Activated T-cell treated with anti-CD3 and anti-CD28 coated beads, Interleukin-2, amount 50 U/mL, for 4 hours (primary cell): ENCODE results near the gene CAPZB. TPM values are rescaled to one million over a fixed set of nuclear protein-coding genes. Genes with fewer than 3 reads are reported as not detected.

ENCODE experiments used
- ATAC-seq, 2 donors: fragments of 200-7000 bp; cut with Tn5 transposase; one replicate each; pipeline ENCODE4 v1.10.0; 2021
- DNase-seq: peaks from one replicate; pipeline ENCODE4 v3.0.0-alpha.2; 2020
- H3K27me3 Mint-ChIP-seq: one replicate; pipeline ENCODE4 v1.8.0; 2021; ENCODE audit warnings: low read depth, mixed read lengths
- H3K36me3 Mint-ChIP-seq: one replicate; pipeline ENCODE4 v1.8.0; 2022; ENCODE audit warnings: mixed read lengths; ENCODE audit not compliant: insufficient read depth
- H3K4me1 Mint-ChIP-seq: one replicate; pipeline ENCODE4 v1.8.0; 2021; ENCODE audit warnings: low read depth, mixed read lengths
- H3K4me3 Mint-ChIP-seq: one replicate; pipeline ENCODE4 v1.8.0; 2021; ENCODE audit warnings: mild to moderate bottlenecking, moderate library complexity, mixed read lengths
- H3K9me3 Mint-ChIP-seq: one replicate; pipeline ENCODE4 v1.8.0; 2021; ENCODE audit warnings: mixed read lengths
- total RNA-seq, 3 donors: library from RNA; stranded (reverse); gene quantifications; one replicate each; pipeline ENCODE4 v1.2.1, GENCODE V29; 2021

The CAPZB gene
- total RNA-seq, 3 donors from 2014 or later: 262 to 285 (median 264) TPM

- Mint-ChIP-seq H3K4me3 (peak overlapping the region; percentile 62), H3K9me3 (no peaks in the 10 kb centered on the region), H3K4me1 (peaks cover 91% of the 10 kb centered on the region), H3K27me3 (no peaks in the 10 kb centered on the region), H3K36me3 (peaks cover 12% of the 10 kb centered on the region)
- DNase-seq (peak; percentile 70), ATAC-seq (peak; percentile 88 to 92)
These were observed 16.9 kb downstream of the CAPZB start for GRCh38 chr1:19468397-19468956.

- peaks cover 93% of the 10 kb centered on the region for H3K4me1 Mint-ChIP-seq
- H3K9me3 Mint-ChIP-seq: no peaks in the 10 kb centered on the region
- H3K4me3 Mint-ChIP-seq: no peak overlapping the region
- DNase-seq: no peak
- no peak for ATAC-seq
- H3K27me3 Mint-ChIP-seq: no peaks in the 10 kb centered on the region
- peaks cover 13% of the 10 kb centered on the region for H3K36me3 Mint-ChIP-seq
These were observed 17.8 kb downstream of the CAPZB start for GRCh38 chr1:19467199-19468187.

- Mint-ChIP-seq H3K27me3 (no peaks in the 10 kb centered on the region), H3K9me3 (no peaks in the 10 kb centered on the region), H3K4me1 (peaks cover 92% of the 10 kb centered on the region), H3K4me3 (no peak overlapping the region), H3K36me3 (peaks cover 13% of the 10 kb centered on the region)
- DNase-seq (no peak), ATAC-seq (no peak)
These were observed 19.2 kb downstream of the CAPZB start for GRCh38 chr1:19466112-19466561.

GRCh38 chr1:19465650-19466049 lies 19.7 kb downstream of the CAPZB start:
- Mint-ChIP-seq H3K4me1 (peaks cover 93% of the 10 kb centered on the region), H3K36me3 (peaks cover 13% of the 10 kb centered on the region), H3K4me3 (no peak overlapping the region), H3K27me3 (no peaks in the 10 kb centered on the region), H3K9me3 (no peaks in the 10 kb centered on the region)
- no peak for DNase-seq
- ATAC-seq: no peak

- ATAC-seq (no peak), DNase-seq (no peak)
- Mint-ChIP-seq H3K9me3 (no peaks in the 10 kb centered on the region), H3K4me1 (peaks cover 93% of the 10 kb centered on the region), H3K4me3 (no peak overlapping the region), H3K27me3 (no peaks in the 10 kb centered on the region), H3K36me3 (peaks cover 13% of the 10 kb centered on the region)
These were observed 20.2 kb downstream of the CAPZB start for GRCh38 chr1:19465123-19465522.

GRCh38 chr1:19464696-19465095 lies 20.6 kb downstream of the CAPZB start:
- peaks cover 13% of the 10 kb centered on the region for H3K36me3 Mint-ChIP-seq
- H3K4me1 Mint-ChIP-seq: peaks cover 93% of the 10 kb centered on the region
- no peaks in the 10 kb centered on the region for H3K27me3 Mint-ChIP-seq
- DNase-seq (no peak), ATAC-seq (no peak)
- no peak overlapping the region for H3K4me3 Mint-ChIP-seq
- no peaks in the 10 kb centered on the region for H3K9me3 Mint-ChIP-seq

GRCh38 chr1:19463504-19463803 lies 21.9 kb downstream of the CAPZB start:
- peaks cover 93% of the 10 kb centered on the region for H3K4me1 Mint-ChIP-seq
- peaks cover 14% of the 10 kb centered on the region for H3K36me3 Mint-ChIP-seq
- ATAC-seq: no peak
- H3K4me3 Mint-ChIP-seq: no peak overlapping the region
- no peaks in the 10 kb centered on the region for H3K9me3 Mint-ChIP-seq
- DNase-seq: no peak
- H3K27me3 Mint-ChIP-seq: no peaks in the 10 kb centered on the region

- H3K4me1 Mint-ChIP-seq: peaks cover 90% of the 10 kb centered on the region
- ATAC-seq: peak in 1 of 2 donors; percentile 9
- no peaks in the 10 kb centered on the region for H3K9me3 Mint-ChIP-seq
- H3K27me3 Mint-ChIP-seq: no peaks in the 10 kb centered on the region
- peak overlapping the region; percentile 57 for H3K4me3 Mint-ChIP-seq
- peak; percentile 51 for DNase-seq
- H3K36me3 Mint-ChIP-seq: peaks cover 12% of the 10 kb centered on the region
These were observed 22.4 kb downstream of the CAPZB start for GRCh38 chr1:19462781-19463503.

- no peak for ATAC-seq
- Mint-ChIP-seq H3K9me3 (no peaks in the 10 kb centered on the region), H3K36me3 (peaks cover 18% of the 10 kb centered on the region), H3K4me1 (peaks cover 91% of the 10 kb centered on the region), H3K4me3 (no peak overlapping the region), H3K27me3 (no peaks in the 10 kb centered on the region)
- DNase-seq: no peak
These were observed 24.2 kb downstream of the CAPZB start for GRCh38 chr1:19461220-19461554.

GRCh38 chr1:19460535-19461219 lies 24.7 kb downstream of the CAPZB start:
- peak; percentile 27 to 38 for ATAC-seq
- H3K4me3 Mint-ChIP-seq: peak overlapping the region; percentile 68

GRCh38 chr1:19458815-19459417 lies 26.4 kb downstream of the CAPZB start:
- H3K36me3 Mint-ChIP-seq: peaks cover 14% of the 10 kb centered on the region
- H3K9me3 Mint-ChIP-seq: no peaks in the 10 kb centered on the region
- DNase-seq: no peak
- H3K27me3 Mint-ChIP-seq: no peaks in the 10 kb centered on the region
- H3K4me1 Mint-ChIP-seq: peaks cover 93% of the 10 kb centered on the region
- ATAC-seq: no peak
- H3K4me3 Mint-ChIP-seq: peak overlapping the region; percentile 68

More at GRCh38 chr1:19460535-19461219, 24.7 kb downstream of the CAPZB start:
- no peak for DNase-seq
- peaks cover 91% of the 10 kb centered on the region for H3K4me1 Mint-ChIP-seq
- H3K9me3 Mint-ChIP-seq: no peaks in the 10 kb centered on the region
- no peaks in the 10 kb centered on the region for H3K27me3 Mint-ChIP-seq
- H3K36me3 Mint-ChIP-seq: peaks cover 20% of the 10 kb centered on the region

GRCh38 chr1:19457607-19458006 lies 27.7 kb downstream of the CAPZB start:
- Mint-ChIP-seq H3K27me3 (no peaks in the 10 kb centered on the region), H3K9me3 (no peaks in the 10 kb centered on the region), H3K36me3 (peaks cover 12% of the 10 kb centered on the region), H3K4me1 (peaks cover 92% of the 10 kb centered on the region), H3K4me3 (no peak overlapping the region)
- no peak for ATAC-seq
- no peak for DNase-seq

- Mint-ChIP-seq H3K27me3 (no peaks in the 10 kb centered on the region), H3K4me1 (peaks cover 95% of the 10 kb centered on the region), H3K9me3 (no peaks in the 10 kb centered on the region), H3K36me3 (peaks cover 12% of the 10 kb centered on the region), H3K4me3 (no peak overlapping the region)
- ATAC-seq (no peak), DNase-seq (no peak)
These were observed 28.3 kb downstream of the CAPZB start for GRCh38 chr1:19456968-19457441.
